ENCODE measurements around the gene CASR.

Gene CASR

GRCh38 chr3:122234117-122234516, 50.6 kb downstream of the CASR start:
- Histone ChIP-seq H4K91ac (ENCODE audit: low read depth, low read length, poor library complexity) (no peak overlapping the region), H3K27me3 (ENCODE audit: control insufficient read depth in 3 of 3, insufficient read depth in 3 of 3, low read depth in 1 of 3, low read length in 3 of 3) (peaks cover 0 to 6% (median 0%) of the 10 kb centered on the region in 3 experiments), H3K23ac (ENCODE audit: low read depth, low read length, poor library complexity) (no peak overlapping the region), H2AK5ac (ENCODE audit: low read depth, low read length) (no peak overlapping the region), H2BK15ac (ENCODE audit: low read length) (no peak overlapping the region), H3K27ac (replicated peaks; ENCODE audit: low read length) (no peak overlapping the region), H3K9me3 (replicated peaks in 1 of 2; ENCODE audit: control insufficient read depth in 2 of 2, insufficient read depth in 1 of 2, low read depth in 1 of 2, low read length in 2 of 2) (peaks cover 0 to 2% of the 10 kb centered on the region in 2 donors), H3K9ac (ENCODE audit: low read depth, low read length, poor library complexity) (no peak overlapping the region), H3K79me1 (ENCODE audit: low read depth, low read length) (peaks cover 2% of the 10 kb centered on the region), H3K14ac (ENCODE audit: low read length) (no peak overlapping the region), H3K4me1 (ENCODE audit: control insufficient read depth in 2 of 2, insufficient read depth in 1 of 2, low read depth in 1 of 2, low read length in 2 of 2) (no peaks in the 10 kb centered on the region), H2BK5ac (ENCODE audit: low read length) (no peak overlapping the region), H2BK120ac (ENCODE audit: low read depth, low read length) (no peak overlapping the region), H3K4ac (ENCODE audit: low read length) (no peak overlapping the region), H3K18ac (ENCODE audit: low read length) (no peak overlapping the region), H2BK12ac (ENCODE audit: low read length) (no peak overlapping the region), H3K4me2 (ENCODE audit: insufficient read depth, low read length, poor library complexity, severe bottlenecking) (no peak overlapping the region), H3K36me3 (replicated peaks in 1 of 2; ENCODE audit: control insufficient read depth in 2 of 2, insufficient read depth in 2 of 2, low read length in 2 of 2) (no peaks in the 10 kb centered on the region), H3K4me3 (ENCODE audit: low read length in 2 of 2) (no peak overlapping the region), H4K8ac (ENCODE audit: low read depth, low read length) (no peak overlapping the region), H2AFZ (ENCODE audit: low read length) (no peak overlapping the region)
- no peak for DNase-seq (ENCODE audit: low spot score)
- no CpG with 5 or more reads among the region's 1 CpG for WGBS, 2 donors (ENCODE audit: extremely low coverage in 2 of 2, insufficient read length in 2 of 2, insufficient replicate concordance in 1 of 2)

- H2BK12ac ChIP-seq (ENCODE audit: low read length): no peak overlapping the region
Observed at GRCh38 chr3:122235147-122235546, 51.7 kb downstream of the CASR start.

GRCh38 chr3:122239112-122239511, 55.6 kb downstream of the CASR start:
- Histone ChIP-seq H4K91ac (ENCODE audit: low read depth, low read length, poor library complexity) (no peak overlapping the region), H3K14ac (ENCODE audit: low read length) (peak overlapping the region; percentile 89), H3K27me3 (ENCODE audit: control insufficient read depth in 3 of 3, insufficient read depth in 3 of 3, low read depth in 1 of 3, low read length in 3 of 3) (peaks cover 0 to 8% (median 0%) of the 10 kb centered on the region in 3 experiments), H3K79me1 (ENCODE audit: low read depth, low read length) (no peaks in the 10 kb centered on the region), H2BK15ac (ENCODE audit: low read length) (no peak overlapping the region), H2BK12ac (ENCODE audit: low read length) (no peak overlapping the region), H2BK120ac (ENCODE audit: low read depth, low read length) (no peak overlapping the region), H3K18ac (ENCODE audit: low read length) (peak overlapping the region; percentile 71), H3K4me2 (ENCODE audit: insufficient read depth, low read length, poor library complexity, severe bottlenecking) (no peak overlapping the region), H2BK5ac (ENCODE audit: low read length) (no peak overlapping the region), H3K9ac (ENCODE audit: low read depth, low read length, poor library complexity) (no peak overlapping the region), H3K4me3 (ENCODE audit: low read length in 2 of 2) (no peak overlapping the region), H2AFZ (ENCODE audit: low read length) (no peak overlapping the region), H3K4ac (ENCODE audit: low read length) (no peak overlapping the region), H3K27ac (replicated peaks; ENCODE audit: low read length) (no peak overlapping the region), H3K9me3 (replicated peaks in 1 of 2; ENCODE audit: control insufficient read depth in 2 of 2, insufficient read depth in 1 of 2, low read depth in 1 of 2, low read length in 2 of 2) (peaks cover 0 to 2% of the 10 kb centered on the region in 2 donors), H3K36me3 (replicated peaks in 1 of 2; ENCODE audit: control insufficient read depth in 2 of 2, insufficient read depth in 2 of 2, low read length in 2 of 2) (no peaks in the 10 kb centered on the region), H2AK5ac (ENCODE audit: low read depth, low read length) (no peak overlapping the region), H3K23ac (ENCODE audit: low read depth, low read length, poor library complexity) (no peak overlapping the region), H4K8ac (ENCODE audit: low read depth, low read length) (no peak overlapping the region), H3K4me1 (ENCODE audit: control insufficient read depth in 2 of 2, insufficient read depth in 1 of 2, low read depth in 1 of 2, low read length in 2 of 2) (no peaks in the 10 kb centered on the region)
- no CpG with 5 or more reads among the region's 2 CpGs for WGBS, 2 donors (ENCODE audit: extremely low coverage in 2 of 2, insufficient read length in 2 of 2, insufficient replicate concordance in 1 of 2)
- no peak for DNase-seq (ENCODE audit: low spot score)

More at GRCh38 chr3:122235147-122235546, 51.7 kb downstream of the CASR start:
- Histone ChIP-seq H3K9me3 (replicated peaks in 1 of 2; ENCODE audit: control insufficient read depth in 2 of 2, insufficient read depth in 1 of 2, low read depth in 1 of 2, low read length in 2 of 2) (peaks cover 0 to 2% of the 10 kb centered on the region in 2 donors), H3K4ac (ENCODE audit: low read length) (no peak overlapping the region), H3K18ac (ENCODE audit: low read length) (no peak overlapping the region), H3K4me1 (ENCODE audit: control insufficient read depth in 2 of 2, insufficient read depth in 1 of 2, low read depth in 1 of 2, low read length in 2 of 2) (no peaks in the 10 kb centered on the region), H3K27me3 (ENCODE audit: control insufficient read depth in 3 of 3, insufficient read depth in 3 of 3, low read depth in 1 of 3, low read length in 3 of 3) (peaks cover 0 to 6% (median 0%) of the 10 kb centered on the region in 3 experiments), H2AFZ (ENCODE audit: low read length) (no peak overlapping the region), H3K23ac (ENCODE audit: low read depth, low read length, poor library complexity) (no peak overlapping the region), H3K4me3 (ENCODE audit: low read length in 2 of 2) (no peak overlapping the region), H2BK5ac (ENCODE audit: low read length) (no peak overlapping the region), H3K9ac (ENCODE audit: low read depth, low read length, poor library complexity) (no peak overlapping the region), H3K14ac (ENCODE audit: low read length) (no peak overlapping the region), H3K4me2 (ENCODE audit: insufficient read depth, low read length, poor library complexity, severe bottlenecking) (no peak overlapping the region), H2BK120ac (ENCODE audit: low read depth, low read length) (no peak overlapping the region), H3K79me1 (ENCODE audit: low read depth, low read length) (peaks cover 2% of the 10 kb centered on the region), H3K36me3 (replicated peaks in 1 of 2; ENCODE audit: control insufficient read depth in 2 of 2, insufficient read depth in 2 of 2, low read length in 2 of 2) (no peaks in the 10 kb centered on the region), H3K27ac (replicated peaks; ENCODE audit: low read length) (no peak overlapping the region), H4K91ac (ENCODE audit: low read depth, low read length, poor library complexity) (no peak overlapping the region), H2BK15ac (ENCODE audit: low read length) (no peak overlapping the region), H2AK5ac (ENCODE audit: low read depth, low read length) (no peak overlapping the region), H4K8ac (ENCODE audit: low read depth, low read length) (no peak overlapping the region)
- DNase-seq (ENCODE audit: low spot score): no peak
- WGBS, 2 donors (ENCODE audit: extremely low coverage in 2 of 2, insufficient read length in 2 of 2, insufficient replicate concordance in 1 of 2): no CpG with 5 or more reads among the region's 3 CpGs

GRCh38 chr3:122245513-122246174, 62.2 kb downstream of the CASR start:
- no CpG with 5 or more reads among the region's 7 CpGs for WGBS, 2 donors (ENCODE audit: extremely low coverage in 2 of 2, insufficient read length in 2 of 2, insufficient replicate concordance in 1 of 2)
- no peak for DNase-seq (ENCODE audit: low spot score)

More at GRCh38 chr3:122245513-122246174, 62.2 kb downstream of the CASR start:
- Histone ChIP-seq H3K79me1 (ENCODE audit: low read depth, low read length) (no peaks in the 10 kb centered on the region), H3K23ac (ENCODE audit: low read depth, low read length, poor library complexity) (no peak overlapping the region), H3K27me3 (ENCODE audit: control insufficient read depth in 3 of 3, insufficient read depth in 3 of 3, low read depth in 1 of 3, low read length in 3 of 3) (peaks cover 0 to 5% (median 0%) of the 10 kb centered on the region in 3 experiments), H3K18ac (ENCODE audit: low read length) (no peak overlapping the region), H2BK12ac (ENCODE audit: low read length) (no peak overlapping the region), H4K91ac (ENCODE audit: low read depth, low read length, poor library complexity) (no peak overlapping the region), H3K4me2 (ENCODE audit: insufficient read depth, low read length, poor library complexity, severe bottlenecking) (no peak overlapping the region), H3K14ac (ENCODE audit: low read length) (no peak overlapping the region), H3K27ac (replicated peaks; ENCODE audit: low read length) (no peak overlapping the region), H2BK120ac (ENCODE audit: low read depth, low read length) (no peak overlapping the region), H2BK15ac (ENCODE audit: low read length) (no peak overlapping the region), H3K9me3 (replicated peaks in 1 of 2; ENCODE audit: control insufficient read depth in 2 of 2, insufficient read depth in 1 of 2, low read depth in 1 of 2, low read length in 2 of 2) (no peaks in the 10 kb centered on the region), H2AK5ac (ENCODE audit: low read depth, low read length) (no peak overlapping the region), H3K4ac (ENCODE audit: low read length) (no peak overlapping the region), H3K36me3 (replicated peaks in 1 of 2; ENCODE audit: control insufficient read depth in 2 of 2, insufficient read depth in 2 of 2, low read length in 2 of 2) (no peaks in the 10 kb centered on the region), H3K4me1 (ENCODE audit: control insufficient read depth in 2 of 2, insufficient read depth in 1 of 2, low read depth in 1 of 2, low read length in 2 of 2) (no peaks in the 10 kb centered on the region), H3K4me3 (ENCODE audit: low read length in 2 of 2) (no peak overlapping the region), H3K9ac (ENCODE audit: low read depth, low read length, poor library complexity) (no peak overlapping the region), H4K8ac (ENCODE audit: low read depth, low read length) (no peak overlapping the region), H2AFZ (ENCODE audit: low read length) (no peak overlapping the region), H2BK5ac (ENCODE audit: low read length) (no peak overlapping the region)

Data from neuronal stem cell (in vitro differentiated cells).